Testis (tissue), 3 donors: ENCODE results near the gene MAT2B. TPM values are rescaled to one million over a fixed set of nuclear protein-coding genes. Genes with fewer than 3 reads are reported as not detected.

Experiments
- DNase-seq: peaks from one replicate; pipeline ENCODE4 v3.0.0-alpha.2; 2019
- H3K27ac ChIP-seq, 2 donors: fragments of 200-600 bp; sonication (generic); one replicate each; pipeline ENCODE4 v1.5.1; 2019
- H3K27me3 ChIP-seq: fragments of 200-600 bp; sonication (generic); one replicate; pipeline ENCODE4 v1.5.1; 2019
- H3K36me3 ChIP-seq: fragments of 200-600 bp; sonication (generic); one replicate; pipeline ENCODE4 v1.5.1; 2017; ENCODE audit warnings: low read depth; ENCODE audit errors: missing control alignments
- H3K4me1 ChIP-seq: fragments of 200-600 bp; sonication (generic); one replicate; pipeline ENCODE4 v1.5.1; 2019
- H3K4me3 ChIP-seq, 2 donors: fragments of 200-600 bp; sonication (generic); one replicate each; pipeline ENCODE4 v1.5.1; 2017 to 2019
- H3K9me3 ChIP-seq: fragments of 200-600 bp; sonication (generic); one replicate; pipeline ENCODE4 v1.5.1; 2017
- POLR2A ChIP-seq: fragments of 450-650 bp; IDR thresholded peaks from one replicate; pipeline ENCODE4 v1.6.1; 2017; ENCODE audit warnings: antibody characterized with exemption, mild to moderate bottlenecking, moderate library complexity
- WGBS, 2 donors: methylation state at CpG; one replicate each; pipeline ENCODE4 v1.1.5; 2018; 5-methylcytosine and 5-hydroxymethylcytosine counted together
- intact Hi-C: fragments of 100-400 bp; cut with DNase I; formaldehyde crosslinking; loops from one replicate; pipeline ENCODE4 v1.15.1; 2023; ENCODE audit warnings: low total_unique reads
- polyA plus RNA-seq: library from polyadenylated mRNA; stranded (reverse); fragments of 350-450 nt; fragmentation: Illumina TruSeq; extraction: RNeasy Lipid Tissue Mini Kit (QIAGEN cat#74804); gene quantifications from one replicate; pipeline ENCODE4 v1.2.3, GENCODE V29; 2014; ENCODE audit warnings: low read depth, low replicate concordance; ENCODE audit not compliant: insufficient read depth
- total RNA-seq, 2 donors: library from RNA; depleted of rRNA; stranded (reverse); fragments of >200 nt; gene quantifications; one replicate each; pipeline ENCODE4 v1.2.3, GENCODE V29; 2016
- TF ChIP-seq, protein P1 (sequence below), 3 experiments: fragments of 450-650 bp in 2 of 3; fragments of 200-600 bp in 1 of 3; sonication (generic) in 1 of 3; IDR thresholded peaks; one replicate each; pipeline ENCODE4 v1.5.1; 2016 to 2019; ENCODE audit warnings: antibody characterized with exemption in 3 of 3, mild to moderate bottlenecking in 2 of 3, moderate library complexity in 1 of 3

Gene MAT2B
- total and polyA plus RNA-seq, 3 donors from 2014 or later, result 43.8 to 54.8 (median 54.8) TPM

DNA sequence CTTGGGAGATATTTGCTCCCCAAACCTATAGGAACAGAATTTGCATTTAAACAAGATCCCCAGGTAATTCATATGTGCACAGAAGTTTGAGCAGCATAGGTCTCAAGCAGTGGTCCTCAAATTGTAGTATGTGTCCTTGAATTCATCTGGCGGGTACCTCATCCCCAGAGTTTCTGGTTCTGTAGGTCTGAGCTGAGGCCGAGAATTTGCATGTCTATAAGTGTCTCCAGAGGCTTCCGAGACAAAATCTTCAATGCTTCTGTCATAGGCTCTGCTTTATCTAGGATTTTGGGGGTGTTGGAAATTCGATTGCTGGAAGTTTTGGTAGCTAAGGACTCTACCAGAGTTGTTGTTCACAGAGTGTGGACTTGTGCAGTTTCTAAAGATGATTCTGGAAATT, 38.6 kb downstream of the MAT2B start:
- 74 to 84% methylated on average over 4 of the region's 4 CpGs for WGBS, 2 donors
- DNase-seq, result no peak
- Histone ChIP-seq H3K4me3 (no peak overlapping the region), H3K9me3 (no peaks in the 10 kb centered on the region), H3K27me3 (no peaks in the 10 kb centered on the region), H3K36me3 (no peaks in the 10 kb centered on the region), H3K4me1 (peaks cover 6% of the 10 kb centered on the region), H3K27ac (no peak overlapping the region)
- intact Hi-C loops, result no loop called here
- TF ChIP-seq POLR2A, result no peak

DNA sequence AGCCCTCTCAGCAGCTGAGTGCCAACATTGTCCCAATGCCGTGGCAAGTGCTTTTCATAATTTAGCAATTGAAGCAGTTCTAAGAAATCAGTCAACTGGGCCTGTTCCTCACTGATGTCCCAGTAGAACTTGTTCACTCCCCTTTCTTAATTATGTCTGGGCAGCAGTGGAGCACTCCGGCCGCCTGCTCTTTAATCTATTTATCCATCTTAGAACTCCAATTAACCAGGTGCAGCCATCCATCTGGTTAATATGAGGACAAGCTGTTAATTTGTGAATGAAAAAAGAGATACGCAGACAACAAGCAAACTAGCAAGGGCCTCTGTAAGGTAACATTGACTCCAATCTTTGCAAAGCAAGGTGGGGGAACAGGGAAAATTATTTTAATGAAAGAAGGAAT, 39.4 kb downstream of the MAT2B start:
- no peak for DNase-seq
- no peak for TF ChIP-seq POLR2A
- TF ChIP-seq, protein P1, sequence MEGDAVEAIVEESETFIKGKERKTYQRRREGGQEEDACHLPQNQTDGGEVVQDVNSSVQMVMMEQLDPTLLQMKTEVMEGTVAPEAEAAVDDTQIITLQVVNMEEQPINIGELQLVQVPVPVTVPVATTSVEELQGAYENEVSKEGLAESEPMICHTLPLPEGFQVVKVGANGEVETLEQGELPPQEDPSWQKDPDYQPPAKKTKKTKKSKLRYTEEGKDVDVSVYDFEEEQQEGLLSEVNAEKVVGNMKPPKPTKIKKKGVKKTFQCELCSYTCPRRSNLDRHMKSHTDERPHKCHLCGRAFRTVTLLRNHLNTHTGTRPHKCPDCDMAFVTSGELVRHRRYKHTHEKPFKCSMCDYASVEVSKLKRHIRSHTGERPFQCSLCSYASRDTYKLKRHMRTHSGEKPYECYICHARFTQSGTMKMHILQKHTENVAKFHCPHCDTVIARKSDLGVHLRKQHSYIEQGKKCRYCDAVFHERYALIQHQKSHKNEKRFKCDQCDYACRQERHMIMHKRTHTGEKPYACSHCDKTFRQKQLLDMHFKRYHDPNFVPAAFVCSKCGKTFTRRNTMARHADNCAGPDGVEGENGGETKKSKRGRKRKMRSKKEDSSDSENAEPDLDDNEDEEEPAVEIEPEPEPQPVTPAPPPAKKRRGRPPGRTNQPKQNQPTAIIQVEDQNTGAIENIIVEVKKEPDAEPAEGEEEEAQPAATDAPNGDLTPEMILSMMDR (IDR thresholded peaks at IDR 0.05), result no peak
- peaks cover 6% of the 10 kb centered on the region for H3K4me1 ChIP-seq
- intact Hi-C loops, result no loop called here
- no peak overlapping the region for H3K27ac ChIP-seq
- 72 to 81% methylated on average over 4 of the region's 4 CpGs for WGBS, 2 donors
- H3K9me3 ChIP-seq, result no peaks in the 10 kb centered on the region
- H3K36me3 ChIP-seq, result no peaks in the 10 kb centered on the region
- H3K27me3 ChIP-seq, result no peaks in the 10 kb centered on the region
- H3K4me3 ChIP-seq, result no peak overlapping the region

DNA sequence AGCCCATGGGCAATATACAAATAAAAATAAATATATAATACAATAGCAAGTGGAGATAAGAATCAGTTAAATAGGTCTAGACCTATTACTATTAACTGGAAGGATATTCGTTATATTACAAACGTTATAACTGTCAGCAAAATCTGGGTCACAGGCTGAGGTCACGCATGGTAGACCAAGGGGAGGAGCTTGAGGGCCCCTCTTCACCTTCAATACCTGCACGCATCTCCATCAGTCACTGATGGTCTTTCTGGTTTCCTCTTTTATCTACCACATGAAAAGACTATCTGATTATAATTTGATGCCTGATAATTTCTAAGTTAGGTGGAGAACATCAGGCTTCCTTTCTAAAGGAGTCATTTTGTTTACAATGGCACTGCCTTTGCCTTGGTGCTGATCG, 43.2 kb downstream of the MAT2B start:
- Histone ChIP-seq H3K4me3 (no peak overlapping the region), H3K36me3 (no peaks in the 10 kb centered on the region), H3K27me3 (no peaks in the 10 kb centered on the region), H3K27ac (no peak overlapping the region), H3K9me3 (no peaks in the 10 kb centered on the region), H3K4me1 (peaks cover 6% of the 10 kb centered on the region)
- intact Hi-C loops, result no loop called here
- WGBS, 2 donors, result 73 to 78% methylated on average over 5 of the region's 5 CpGs
- TF ChIP-seq, protein P1 (IDR thresholded peaks at IDR 0.05), result no peak
- TF ChIP-seq POLR2A, result no peak
- DNase-seq, result no peak

DNA sequence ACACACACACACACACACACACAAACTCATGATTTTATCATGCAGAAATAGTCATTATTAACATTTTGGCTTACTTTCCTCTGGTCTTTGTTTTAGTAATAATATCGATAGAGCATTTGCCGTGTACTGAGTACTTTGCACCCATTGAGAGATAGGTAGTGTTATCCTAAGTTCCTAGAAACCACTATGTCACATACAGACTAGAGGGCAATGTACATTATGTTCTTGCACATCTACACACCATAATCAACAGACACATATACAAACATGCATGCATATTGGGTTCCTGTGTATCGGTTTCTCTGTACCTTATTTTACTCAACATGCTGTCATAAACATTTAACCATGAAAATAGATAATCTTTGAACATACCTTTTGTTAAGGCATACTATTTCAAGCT, 45.7 kb downstream of the MAT2B start:
- no peaks in the 10 kb centered on the region for H3K27me3 ChIP-seq
- intact Hi-C loops, result no loop called here
- 92 to 94% methylated on average over 3 of the region's 3 CpGs for WGBS, 2 donors
- no peaks in the 10 kb centered on the region for H3K36me3 ChIP-seq
- H3K27ac ChIP-seq, result no peak overlapping the region
- H3K4me1 ChIP-seq, result no peaks in the 10 kb centered on the region
- no peak overlapping the region for H3K4me3 ChIP-seq
- H3K9me3 ChIP-seq, result no peaks in the 10 kb centered on the region
- no peak for DNase-seq
- TF ChIP-seq POLR2A, result no peak
- TF ChIP-seq, protein P1 (IDR thresholded peaks at IDR 0.05), result no peak

DNA sequence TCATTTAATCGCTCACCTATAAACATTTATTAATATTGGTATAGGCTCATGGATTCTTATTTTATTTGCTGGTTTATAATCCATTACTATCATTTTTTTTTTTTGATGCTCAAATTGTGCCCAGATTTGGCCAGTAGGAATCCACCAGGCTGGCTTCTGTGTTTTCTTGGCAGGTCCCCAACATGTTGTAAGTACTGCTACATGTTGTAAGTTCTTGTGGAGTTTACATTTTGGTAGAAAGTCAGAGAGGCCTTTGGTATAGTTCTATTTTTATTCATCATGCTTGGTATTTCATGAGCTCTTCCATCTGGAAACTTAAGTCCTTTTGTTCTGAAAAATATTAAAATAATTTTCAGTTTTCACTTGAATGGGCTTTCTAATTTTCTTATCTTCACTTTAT, 47.1 kb downstream of the MAT2B start:
- no peak overlapping the region for H3K27ac ChIP-seq
- TF ChIP-seq POLR2A, result no peak
- TF ChIP-seq, protein P1 (IDR thresholded peaks at IDR 0.05), result no peak
- H3K36me3 ChIP-seq, result no peaks in the 10 kb centered on the region
- H3K4me3 ChIP-seq, result no peak overlapping the region
- H3K4me1 ChIP-seq, result no peaks in the 10 kb centered on the region
- 88 to 97% methylated on average over 1 of the region's 1 CpG for WGBS, 2 donors
- H3K27me3 ChIP-seq, result no peaks in the 10 kb centered on the region
- no peaks in the 10 kb centered on the region for H3K9me3 ChIP-seq
- intact Hi-C loops, result no loop called here
- no peak for DNase-seq
